CD14-positive monocyte (primary cell): ENCODE results near the gene RFPL1. TPM values are rescaled to one million over a fixed set of nuclear protein-coding genes. Genes with fewer than 3 reads are reported as not detected.
A peak's percentile ranks its signal among the peaks of the same experiment; 100 is the strongest.
"Not testable (repeated sequence)": the region's sequence is repeated elsewhere in the genome, so short reads cannot be mapped to it uniquely, and the experiment has no call there.

Experiments
- DNase-seq, 3 donors: peaks; one replicate each; pipeline ENCODE4 v3.0.0-alpha.2; 2011 to 2022
- H2AFZ ChIP-seq: 2 replicates; pipeline ENCODE4 v1.6.0; 2012; ENCODE audit warnings: mild to moderate bottlenecking, low read depth, low read length, inconsistent platforms; ENCODE audit not compliant: insufficient read depth, poor library complexity, severe bottlenecking
- H3K27ac ChIP-seq, 2 donors: 1 replicate in 1 of 2; 2 replicates in 1 of 2; pipeline ENCODE4 v1.5.1; 2012 to 2013; ENCODE audit warnings: low read length in 2 of 2, control low read depth in 1 of 2, inconsistent platforms in 1 of 2, low read depth in 1 of 2, mild to moderate bottlenecking in 1 of 2
- H3K27me3 ChIP-seq, 2 donors: one replicate each; pipeline versions ENCODE4 v1.6.0 to v1.6.1; 2011 to 2013; ENCODE audit warnings: low read length in 2 of 2; ENCODE audit not compliant: control insufficient read depth in 2 of 2, insufficient read depth in 2 of 2
- H3K36me3 ChIP-seq, 2 donors: replicated peaks in 1 of 2; 1 replicate in 1 of 2; 2 replicates in 1 of 2; pipeline versions ENCODE4 v1.5.1 to v1.6.1; 2012 to 2013; ENCODE audit warnings: low read length in 2 of 2, control low read depth in 1 of 2, inconsistent platforms in 1 of 2, mild to moderate bottlenecking in 1 of 2; ENCODE audit not compliant: insufficient read depth in 2 of 2, control insufficient read depth in 1 of 2
- H3K4me1 ChIP-seq, 2 donors: 1 replicate in 1 of 2; 2 replicates in 1 of 2; pipeline versions ENCODE4 v1.5.1 to v1.6.1; 2012 to 2013; ENCODE audit warnings: low read length in 2 of 2, control low read depth in 1 of 2, inconsistent platforms in 1 of 2, mild to moderate bottlenecking in 1 of 2, moderate library complexity in 1 of 2; ENCODE audit not compliant: insufficient read depth in 2 of 2, control insufficient read depth in 1 of 2
- H3K4me2 ChIP-seq: replicated peaks from 2 replicates; pipeline ENCODE3; 2012; ENCODE audit warnings: low read length, moderate library complexity, mild to moderate bottlenecking; ENCODE audit not compliant: poor library complexity, severe bottlenecking; ENCODE audit errors: extremely low read depth
- H3K4me3 ChIP-seq, 3 experiments: fragments of 200-600 bp in 1 of 3; sonication (generic) in 1 of 3; replicated peaks in 1 of 3; 1 replicate in 2 of 3; 2 replicates in 1 of 3; pipeline ENCODE4 v1.5.1; 2011 to 2013; ENCODE audit warnings: low read length in 3 of 3, mild to moderate bottlenecking in 3 of 3, control low read depth in 2 of 3, low read depth in 2 of 3, inconsistent platforms in 1 of 3, moderate library complexity in 1 of 3
- H3K79me2 ChIP-seq: 2 replicates; pipeline ENCODE4 v1.6.0; 2012; ENCODE audit warnings: mild to moderate bottlenecking, control low read depth, inconsistent platforms, low read length, moderate library complexity; ENCODE audit not compliant: insufficient read depth
- H3K9ac ChIP-seq: 2 replicates; pipeline ENCODE4 v1.6.0; 2017; ENCODE audit warnings: low read length, mild to moderate bottlenecking; ENCODE audit not compliant: insufficient read depth, poor library complexity, severe bottlenecking
- H3K9me3 ChIP-seq, 2 donors: replicated peaks in 1 of 2; 1 replicate in 1 of 2; 2 replicates in 1 of 2; pipeline versions ENCODE4 v1.5.1 to v1.6.1; 2012 to 2013; ENCODE audit warnings: low read length in 2 of 2, control low read depth in 1 of 2; ENCODE audit not compliant: control insufficient read depth in 1 of 2, insufficient read depth in 1 of 2
- H4K20me1 ChIP-seq: 2 replicates; pipeline ENCODE4 v1.6.0; 2012; ENCODE audit warnings: mild to moderate bottlenecking, low read length, control low read depth, moderate library complexity; ENCODE audit not compliant: insufficient read depth
- H3K27ac Mint-ChIP-seq, 7 donors: one replicate each; pipeline ENCODE4 v1.8.0; 2020; ENCODE audit warnings: mild to moderate bottlenecking in 7 of 7, mixed read lengths in 7 of 7, moderate library complexity in 6 of 7, inconsistent platforms in 2 of 7
- H3K27me3 Mint-ChIP-seq, 3 donors: one replicate each; pipeline ENCODE4 v1.8.0; 2021 to 2022; ENCODE audit warnings: low read depth in 3 of 3, mild to moderate bottlenecking in 3 of 3, mixed read lengths in 3 of 3, moderate library complexity in 3 of 3, inconsistent platforms in 1 of 3
- H3K36me3 Mint-ChIP-seq, 2 donors: one replicate each; pipeline ENCODE4 v1.8.0; 2020; ENCODE audit warnings: mixed read lengths in 2 of 2, inconsistent platforms in 1 of 2, mild to moderate bottlenecking in 1 of 2
- H3K4me1 Mint-ChIP-seq: one replicate; pipeline ENCODE4 v1.8.0; 2020; ENCODE audit warnings: mild to moderate bottlenecking, mixed read lengths
- H3K4me3 Mint-ChIP-seq, 2 donors: one replicate each; pipeline ENCODE4 v1.8.0; 2020; ENCODE audit warnings: mild to moderate bottlenecking in 2 of 2, mixed read lengths in 2 of 2, moderate library complexity in 1 of 2
- H3K9me3 Mint-ChIP-seq, 7 donors: one replicate each; pipeline ENCODE4 v1.8.0; 2020 to 2022; ENCODE audit warnings: mixed read lengths in 7 of 7, mild to moderate bottlenecking in 6 of 7, moderate library complexity in 6 of 7, inconsistent platforms in 2 of 7
- CTCF ChIP-seq: fragments of 200-600 bp; IDR thresholded peaks from one replicate; pipeline ENCODE4 v1.8.0; 2022; ENCODE audit warnings: antibody characterized with exemption, mild to moderate bottlenecking
- WGBS: methylation state at CpG from one replicate; pipeline ENCODE4 v1.1.5; 2013; ENCODE audit warnings: missing lambda C conversion rate; ENCODE audit not compliant: insufficient coverage; 5-methylcytosine and 5-hydroxymethylcytosine counted together
- intact Hi-C, 2 donors: fragments of 100-400 bp; cut with micrococcal nuclease; formaldehyde crosslinking; loops; one replicate each; pipeline versions ENCODE4 v1.15.0 to v1.15.1; 2023
- polyA plus RNA-seq, 3 donors: library from polyadenylated mRNA; depleted of rRNA in 1 of 3; unstranded in 2 of 3; stranded (reverse) in 1 of 3; fragments of 300-500 nt in 2 of 3; fragments of >200 nt in 1 of 3; fragmentation: Illumina TruSeq in 2 of 3; gene quantifications; 1 replicate in 2 of 3; 2 replicates in 1 of 3; pipeline ENCODE4 v1.2.3, GENCODE V29; 2012 to 2021

The RFPL1 gene
- polyA plus RNA-seq, 3 donors = 0.20 TPM; not detected in 2

- no peaks in the 10 kb centered on the region for H4K20me1 ChIP-seq
- peaks cover 22 to 24% of the 10 kb centered on the region in 2 donors for H3K4me1 ChIP-seq
- H3K9ac ChIP-seq = no peak overlapping the region
- no peaks in the 10 kb centered on the region for H3K9me3 ChIP-seq
- peaks cover 20% of the 10 kb centered on the region for H3K4me1 Mint-ChIP-seq
- peaks cover 0 to 5% (median 0%) of the 10 kb centered on the region in 7 donors for H3K9me3 Mint-ChIP-seq
- peaks cover 0 to 3% (median 3%) of the 10 kb centered on the region in 3 donors for H3K27me3 Mint-ChIP-seq
- H3K27me3 ChIP-seq = no peaks in the 10 kb centered on the region
- H2AFZ ChIP-seq = no peak overlapping the region
- peak overlapping the region in 2 of 7 donors; percentile 35 to 36 for H3K27ac Mint-ChIP-seq
- no peak overlapping the region for H3K4me2 ChIP-seq
- no peak overlapping the region for H3K4me3 ChIP-seq
- no peak overlapping the region for H3K27ac ChIP-seq
- no peak for TF ChIP-seq CTCF
- H3K36me3 ChIP-seq = no peaks in the 10 kb centered on the region
- H3K36me3 Mint-ChIP-seq = peaks cover 2 to 6% of the 10 kb centered on the region in 2 donors
- no peak overlapping the region for H3K4me3 Mint-ChIP-seq
- no peaks in the 10 kb centered on the region for H3K79me2 ChIP-seq
- no peak for DNase-seq
- 100% methylated on average over 2 of the region's 6 CpGs for WGBS
- intact Hi-C loops = no loop called here
Measured at GRCh38 chr22:29487426-29487986, 49.1 kb downstream of the RFPL1 start.

GRCh38 chr22:29489127-29489780, 50.9 kb downstream of the RFPL1 start:
- WGBS = 19% methylated on average over 6 of the region's 8 CpGs
- H3K27me3 ChIP-seq, H3K36me3 ChIP-seq, H3K9me3 ChIP-seq, H3K4me2 ChIP-seq, H3K9ac ChIP-seq, H3K36me3 Mint-ChIP-seq, H4K20me1 ChIP-seq, intact Hi-C loops, H3K79me2 ChIP-seq, H3K9me3 Mint-ChIP-seq, H3K27me3 Mint-ChIP-seq: not testable (repeated sequence)
- Mint-ChIP-seq H3K27ac (peak overlapping the region; percentile 66 to 91 (median 89)), H3K4me3 (peak overlapping the region in 1 of 2 donors; percentile 47), H3K4me1 (peaks cover 20% of the 10 kb centered on the region)
- DNase-seq = peak; percentile 53 to 73 (median 62)
- H3K27ac ChIP-seq = peak overlapping the region; percentile 63 to 75
- H3K4me3 ChIP-seq = peak overlapping the region in 1 of 3 experiments; percentile 10
- H2AFZ ChIP-seq = peak overlapping the region; percentile 53
- H3K4me1 ChIP-seq = peaks cover 22 to 24% of the 10 kb centered on the region in 2 donors
